GM18858 (cell line): Measurements from ENCODE around the gene COMTD1.

ENCODE experiments used
- ATAC-seq: cut with Tn5 transposase; IDR thresholded peaks from one replicate; pipeline ENCODE4 v1.9.1; 2021; ENCODE audit not compliant: unreplicated experiment

COMTD1 gene

DNA sequence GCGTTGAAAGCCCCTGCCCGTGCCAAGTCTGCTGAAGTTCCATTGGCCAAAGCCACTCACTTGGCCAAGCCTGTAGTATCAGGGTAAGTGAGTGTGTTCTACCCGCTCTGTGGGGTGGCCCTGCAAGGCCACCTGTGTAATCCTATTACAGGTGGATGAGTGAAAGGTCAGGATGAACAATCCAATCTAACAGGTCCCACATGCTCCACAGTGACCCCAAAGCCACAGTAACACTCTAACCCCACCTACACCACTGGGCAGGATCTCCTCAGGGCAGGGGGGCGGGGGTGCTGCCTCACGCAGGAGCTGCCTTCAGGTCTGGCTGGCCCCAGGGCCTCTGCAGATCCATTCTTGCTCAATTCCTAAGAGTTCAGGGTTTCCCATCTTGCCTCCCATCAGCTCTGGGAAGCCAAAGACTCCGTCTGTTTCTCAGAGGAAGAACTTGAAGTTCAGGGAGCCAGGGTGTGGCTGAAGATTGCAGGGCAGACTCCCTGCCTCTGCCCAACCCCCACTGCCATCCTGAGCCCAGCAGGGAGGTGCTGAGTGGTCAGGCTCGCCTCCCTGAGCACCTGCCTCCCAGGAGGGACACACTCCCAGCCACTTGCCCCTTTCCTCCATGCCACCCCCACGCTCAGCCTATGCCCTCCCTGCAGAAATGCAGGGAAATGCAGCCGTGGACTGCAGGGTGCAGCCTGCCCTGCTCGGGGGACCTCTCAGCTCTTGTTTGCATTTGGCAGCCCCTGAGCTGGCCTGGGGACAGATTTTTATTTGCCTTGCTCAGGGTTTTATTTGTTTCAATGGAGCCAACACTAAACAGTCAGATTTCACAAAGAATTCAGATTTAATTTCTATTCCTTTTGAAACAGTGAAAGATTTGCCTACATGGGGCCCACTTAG, 9.8 kb upstream of the COMTD1 start:
- ATAC-seq: no peak

DNA sequence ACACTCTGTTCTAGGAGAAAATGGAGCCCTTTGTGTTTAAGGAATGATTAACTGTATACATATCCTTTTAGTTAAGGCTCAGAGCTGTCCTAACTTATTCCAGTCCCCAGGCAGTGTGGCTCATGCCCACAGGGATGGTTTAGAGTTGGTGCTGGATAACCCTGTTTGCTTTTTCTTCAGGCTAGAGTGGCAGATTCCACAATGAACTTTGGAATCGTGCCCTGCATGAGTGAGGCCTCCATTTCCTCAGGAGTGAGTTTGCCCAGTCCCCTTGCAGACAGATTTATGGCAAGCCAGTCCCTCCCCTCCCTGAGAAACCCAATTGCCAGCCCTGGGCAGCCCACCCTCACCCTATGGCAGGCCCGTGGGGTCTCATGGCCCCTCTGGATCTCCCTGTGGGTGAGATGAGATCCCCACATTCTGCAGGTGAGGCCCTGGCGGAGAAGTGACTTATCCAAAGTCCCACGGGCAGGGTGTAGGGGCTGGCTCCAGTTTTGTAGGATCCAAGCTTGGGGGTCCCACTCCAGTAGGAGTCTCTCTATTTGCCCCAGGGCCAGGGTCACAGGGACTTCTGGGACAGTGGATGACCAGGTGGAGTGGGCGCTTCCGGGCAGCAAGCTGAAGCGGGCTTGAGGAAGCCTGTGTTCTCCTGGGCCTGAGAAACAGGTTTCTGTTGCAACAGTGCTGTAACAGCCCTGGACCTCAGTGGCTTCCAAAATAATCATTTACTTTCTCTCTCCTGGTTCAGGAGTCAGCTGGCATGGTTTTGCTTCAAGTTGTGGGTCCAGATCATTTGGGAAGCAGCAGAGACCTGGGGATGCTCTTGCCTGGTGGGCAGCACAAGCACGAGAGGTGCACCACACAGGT, 9.0 kb upstream of the COMTD1 start:
- ATAC-seq: no peak

DNA sequence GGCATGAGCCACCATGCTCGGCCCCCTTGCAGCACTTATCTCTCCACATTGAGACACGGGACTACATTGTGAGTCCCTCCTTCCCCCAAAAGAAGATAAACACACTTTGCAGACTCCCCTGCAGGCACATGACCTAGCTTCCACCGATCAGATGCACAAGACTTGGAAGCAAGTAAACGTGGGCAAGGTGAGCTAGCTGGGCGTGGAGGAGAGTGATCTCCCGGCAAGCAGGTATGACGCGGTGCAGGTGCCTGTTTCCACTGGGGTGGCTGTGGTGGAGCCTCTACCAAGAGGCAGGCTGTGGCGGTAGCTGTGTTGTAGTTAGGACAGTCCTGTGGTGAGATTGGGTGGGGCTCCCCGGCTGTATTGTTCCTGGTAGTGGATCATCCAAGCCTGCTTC, 7.7 kb upstream of the COMTD1 start:
- ATAC-seq: no peak

DNA sequence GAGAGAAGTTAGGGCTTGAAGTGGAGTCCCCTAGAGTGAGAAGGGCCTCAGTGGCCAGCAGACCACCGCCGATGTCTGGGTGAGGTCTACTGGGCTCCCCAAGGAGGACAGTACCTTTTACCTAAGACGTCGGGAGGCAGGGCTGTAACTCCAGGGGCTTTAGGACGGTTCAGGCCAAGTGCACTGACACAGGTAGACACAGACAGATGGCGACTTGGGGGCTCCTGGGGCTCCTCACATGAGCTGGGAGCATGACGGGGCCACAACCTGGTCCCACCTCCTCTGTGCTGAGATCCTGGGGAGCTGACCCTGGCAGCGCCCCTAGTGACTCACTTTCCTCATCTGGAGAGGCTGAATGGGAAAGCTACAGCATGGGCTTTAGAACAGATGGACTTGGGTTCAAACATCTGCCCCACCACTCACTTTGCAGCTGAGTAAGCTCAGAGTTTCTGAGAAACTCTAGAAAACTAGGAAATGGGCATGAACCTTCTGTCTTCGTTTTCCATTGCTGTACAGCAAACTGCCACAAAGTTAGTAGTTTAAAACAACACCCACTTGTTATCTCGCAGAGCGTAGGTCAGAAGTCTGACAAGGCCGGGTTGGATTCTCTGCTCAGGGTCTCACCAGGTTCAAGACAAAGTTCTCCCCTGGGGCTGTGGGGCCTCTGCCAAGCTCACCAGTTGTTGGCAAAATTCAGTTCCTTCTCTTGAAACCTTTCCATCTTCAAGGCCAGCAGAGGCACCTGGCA, 4.7 kb upstream of the COMTD1 start:
- ATAC-seq: no peak

DNA sequence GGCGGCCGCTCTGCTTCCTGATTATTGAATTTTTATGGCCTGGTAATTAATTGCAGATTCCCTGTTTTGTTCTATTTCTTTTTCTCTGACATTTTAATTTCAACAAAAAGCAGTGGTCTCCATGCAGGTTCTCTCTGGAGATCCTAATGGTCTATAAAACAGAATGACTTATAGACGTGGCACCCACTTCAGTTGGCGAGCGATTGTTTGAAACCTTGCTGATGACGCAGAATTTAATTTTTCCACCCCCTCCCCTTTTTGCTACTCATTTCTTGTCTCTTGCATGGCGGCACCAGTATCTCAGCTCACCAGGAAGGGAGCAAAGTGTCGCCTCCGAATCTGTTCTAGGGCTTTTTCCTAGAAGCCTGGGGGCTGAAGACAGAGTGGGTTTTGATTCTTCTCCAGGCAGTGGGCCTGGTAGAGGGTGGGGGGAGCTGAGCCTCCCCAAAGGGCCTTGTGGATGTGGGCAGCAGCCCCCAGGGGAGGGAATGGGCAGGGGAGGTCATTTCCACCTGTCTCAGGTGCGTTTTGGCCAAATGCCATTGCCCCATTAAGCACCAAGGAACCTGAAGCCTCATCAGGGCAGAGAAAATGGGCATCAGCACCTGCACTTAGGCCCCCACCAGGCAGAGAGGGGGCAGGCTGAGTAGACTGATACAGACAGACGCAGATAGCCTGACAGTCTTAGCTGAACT, 3.5 kb upstream of the COMTD1 start:
- no peak for ATAC-seq

DNA sequence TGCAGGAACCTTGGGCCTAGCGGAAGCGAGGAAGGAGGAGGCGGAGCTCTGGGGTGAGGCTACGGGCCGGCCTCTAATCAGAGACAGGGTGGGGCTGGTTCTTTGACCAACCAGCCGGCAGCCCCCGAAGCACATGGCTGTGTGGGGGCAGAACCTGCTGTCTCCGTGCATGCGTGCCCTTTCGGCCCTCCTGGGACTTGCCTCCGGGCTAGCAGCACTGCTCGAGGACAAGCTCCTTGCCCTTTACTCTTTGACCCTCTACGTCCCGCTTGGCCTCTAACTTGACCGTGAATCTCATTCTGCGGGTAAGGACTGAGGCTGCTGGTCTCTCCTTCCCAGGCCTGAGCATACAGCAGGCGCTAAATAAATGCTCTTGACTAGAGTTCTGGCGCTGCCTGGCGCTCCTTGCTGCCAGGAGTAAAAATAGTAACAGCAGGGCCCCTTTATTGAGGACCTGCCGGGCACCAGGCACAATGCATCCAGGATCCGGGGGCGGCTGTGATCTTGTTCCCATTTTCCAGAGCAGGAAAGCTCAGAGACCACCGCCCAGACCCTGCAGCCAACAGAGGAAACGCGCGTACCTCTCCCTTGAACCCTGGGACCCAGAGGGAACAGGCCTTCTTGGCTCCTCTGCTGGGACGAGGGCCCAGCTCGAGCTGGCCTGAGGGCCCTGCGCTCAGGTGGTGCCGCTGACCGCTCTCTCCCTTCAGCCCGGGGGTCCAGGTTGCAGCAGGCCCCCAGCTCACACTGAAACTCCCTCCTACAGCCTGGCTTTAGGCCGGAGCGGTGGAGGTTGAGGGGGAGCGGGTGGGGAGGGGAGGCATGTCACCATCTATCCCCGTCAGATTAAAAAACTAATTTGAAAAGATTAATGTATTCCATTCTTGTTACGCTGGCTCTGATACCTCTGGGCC, 2.7 kb upstream of the COMTD1 start:
- ATAC-seq: no peak

DNA sequence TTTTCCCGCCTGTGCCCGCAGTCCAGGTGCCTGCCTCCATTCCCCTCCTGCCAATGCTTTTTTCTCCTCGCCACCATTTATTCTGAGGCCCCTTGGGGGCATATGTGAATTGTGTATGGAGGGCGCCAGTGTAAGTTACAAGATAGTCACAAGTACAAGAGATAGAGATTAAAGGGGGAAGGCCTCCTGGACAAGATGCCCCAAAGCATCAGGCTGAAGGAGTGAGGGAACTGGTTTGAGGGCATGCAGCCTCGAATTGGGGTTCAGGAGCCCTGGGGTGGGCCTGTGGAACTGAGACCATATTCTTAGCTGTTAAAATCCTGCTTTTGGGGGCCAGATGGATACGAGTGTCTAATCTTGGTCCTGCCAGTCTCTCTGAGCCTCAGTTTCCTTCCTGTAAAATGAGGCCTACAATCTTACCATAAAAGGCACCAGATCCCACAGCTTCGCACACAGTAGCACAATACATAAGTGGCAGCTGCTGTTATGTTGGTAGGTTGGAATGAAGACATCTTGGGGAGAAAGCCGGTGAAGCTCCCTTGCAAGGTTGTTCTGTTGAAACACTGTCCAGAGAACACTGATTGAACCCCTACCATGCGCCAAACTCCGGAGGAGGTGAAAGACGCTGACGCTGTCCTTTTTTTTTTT, 545 bp upstream of the COMTD1 start:
- no peak for ATAC-seq

DNA sequence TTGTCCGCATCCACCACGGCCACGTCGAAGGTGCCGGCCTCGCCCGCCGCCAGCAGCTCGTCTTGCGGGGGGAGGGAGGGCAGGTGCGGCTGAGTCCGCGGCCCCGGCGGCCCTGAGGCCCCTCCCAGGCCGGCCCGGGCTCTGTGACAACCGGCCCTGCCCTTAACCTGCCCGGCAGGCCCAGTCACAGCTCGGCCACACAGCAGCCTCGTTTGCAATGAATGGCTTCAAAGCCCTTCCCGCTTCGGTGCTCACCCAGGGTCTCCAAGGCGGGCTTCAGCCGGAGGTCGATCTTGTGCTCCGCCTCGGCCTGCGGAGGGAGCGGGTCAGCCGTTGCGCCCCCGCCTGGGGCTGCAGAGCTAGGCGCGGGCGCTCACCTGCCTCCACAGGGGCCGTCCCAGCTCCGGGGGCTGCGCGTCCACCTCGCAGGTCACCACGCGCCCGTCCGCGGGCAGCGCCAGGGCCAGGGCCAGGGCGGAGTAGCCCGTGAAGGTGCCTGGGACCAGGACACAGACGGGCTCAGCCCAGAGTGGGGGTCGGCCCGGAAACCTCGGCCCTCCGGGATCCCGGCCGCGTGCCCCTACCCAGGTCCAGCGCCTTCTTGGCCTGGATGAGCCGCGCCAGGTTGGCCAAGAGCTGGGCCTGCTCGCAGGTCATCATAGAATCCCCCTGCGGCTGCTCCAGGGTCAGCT, 928 bp downstream of the COMTD1 start:
- no peak for ATAC-seq

DNA sequence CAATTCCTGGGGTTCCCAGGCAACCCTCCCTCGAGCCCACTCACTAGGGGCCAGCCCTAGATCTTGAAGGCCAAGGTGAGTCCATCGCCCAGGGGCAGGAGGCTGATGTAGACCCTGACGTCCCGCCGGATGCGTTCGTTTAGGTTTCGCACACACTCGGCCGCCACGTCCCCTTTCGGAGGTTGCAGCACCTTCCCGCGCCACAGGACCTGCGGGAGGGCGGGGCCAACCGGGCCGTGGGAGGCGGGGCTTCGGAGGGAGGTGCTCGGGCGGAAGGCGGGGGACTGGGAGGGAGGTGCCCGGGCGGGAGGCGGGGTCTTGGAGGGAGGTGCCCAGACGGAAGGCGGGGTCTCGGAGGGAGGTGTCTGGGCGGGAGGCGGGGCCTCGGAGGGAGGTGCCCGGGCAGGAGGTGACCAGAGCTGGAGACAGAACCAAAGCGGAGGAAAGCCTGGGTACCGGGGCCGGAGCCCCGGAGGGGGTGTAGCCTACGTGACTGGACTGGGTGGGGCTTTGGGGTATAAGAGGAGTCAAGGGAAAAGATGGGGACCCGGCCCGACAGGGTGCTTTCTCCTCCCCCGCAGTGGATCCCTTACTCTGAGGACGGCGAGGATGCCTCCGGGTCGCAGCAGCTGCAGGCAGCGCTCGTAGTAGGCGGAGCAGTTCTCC, 1.6 kb downstream of the COMTD1 start:
- ATAC-seq: peak; percentile 21

DNA sequence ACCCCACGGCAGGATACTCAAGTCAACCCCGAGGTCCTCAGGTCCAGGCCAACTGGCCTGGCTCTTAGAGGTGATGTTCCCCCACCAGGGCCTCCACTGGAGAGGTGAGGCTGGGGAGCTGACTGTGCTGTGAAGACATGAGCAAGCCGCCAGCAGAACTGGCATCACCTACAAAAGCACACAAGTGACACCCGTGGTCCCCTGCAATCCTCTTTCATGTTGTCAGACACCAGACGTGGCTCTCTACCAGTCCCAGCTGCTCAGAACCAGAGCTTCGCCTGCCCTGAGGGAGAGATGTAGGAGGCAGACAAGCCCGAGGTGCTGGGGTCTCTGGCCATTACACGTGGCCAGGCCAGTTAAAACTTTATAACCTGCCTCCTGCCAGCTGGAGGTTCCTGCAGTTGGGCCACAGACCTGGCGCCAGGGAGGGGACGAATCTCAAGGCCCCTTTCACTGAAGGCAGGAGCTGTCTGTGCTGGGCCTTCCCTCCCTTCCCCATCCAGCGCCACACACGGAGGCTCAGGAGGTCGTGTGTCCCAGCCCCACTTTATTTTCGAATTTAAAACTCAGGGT, 2.2 kb downstream of the COMTD1 start:
- no peak for ATAC-seq

DNA sequence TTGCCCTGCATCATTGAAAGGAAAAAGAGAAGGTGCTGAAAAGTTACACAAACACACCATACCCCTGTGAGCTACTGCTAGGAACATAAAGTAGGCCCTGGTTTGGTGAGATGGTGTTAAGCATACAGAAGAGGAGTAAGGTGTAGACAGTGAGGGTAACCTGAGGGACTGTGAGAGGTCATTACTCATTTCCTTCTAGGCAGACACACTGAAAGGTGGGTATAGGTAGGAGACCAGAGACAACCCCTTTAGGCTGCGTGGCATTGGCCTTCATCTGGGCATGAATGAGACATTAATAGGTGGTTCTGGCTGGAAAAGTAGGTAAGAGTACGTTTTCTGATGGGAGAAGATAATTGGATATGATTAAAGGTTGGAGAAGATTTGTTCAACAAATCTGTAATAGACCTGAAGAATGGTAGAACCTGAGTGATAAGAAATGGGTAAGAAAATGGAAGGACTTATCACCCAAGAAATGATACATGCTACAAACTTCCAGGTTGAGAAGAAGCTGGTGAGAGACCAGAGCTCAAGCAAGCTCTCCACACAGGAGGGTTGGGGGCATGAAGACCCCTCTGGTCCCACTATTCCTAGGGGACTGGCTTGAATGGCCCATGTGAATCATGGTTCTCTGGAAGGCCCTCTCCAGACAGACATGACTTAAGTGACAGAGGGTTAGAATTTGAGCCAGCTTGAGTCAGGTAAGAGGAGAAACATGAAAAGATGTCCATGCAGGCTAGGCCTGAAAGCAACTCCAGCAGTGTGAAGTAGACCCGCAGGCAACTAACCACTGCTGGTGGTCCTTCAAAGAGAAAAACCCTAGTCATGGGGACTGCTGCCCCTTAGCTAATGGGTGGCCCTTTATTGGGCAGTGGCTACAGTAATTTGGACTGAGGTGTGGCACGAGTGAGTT, 3.8 kb downstream of the COMTD1 start:
- no peak for ATAC-seq

DNA sequence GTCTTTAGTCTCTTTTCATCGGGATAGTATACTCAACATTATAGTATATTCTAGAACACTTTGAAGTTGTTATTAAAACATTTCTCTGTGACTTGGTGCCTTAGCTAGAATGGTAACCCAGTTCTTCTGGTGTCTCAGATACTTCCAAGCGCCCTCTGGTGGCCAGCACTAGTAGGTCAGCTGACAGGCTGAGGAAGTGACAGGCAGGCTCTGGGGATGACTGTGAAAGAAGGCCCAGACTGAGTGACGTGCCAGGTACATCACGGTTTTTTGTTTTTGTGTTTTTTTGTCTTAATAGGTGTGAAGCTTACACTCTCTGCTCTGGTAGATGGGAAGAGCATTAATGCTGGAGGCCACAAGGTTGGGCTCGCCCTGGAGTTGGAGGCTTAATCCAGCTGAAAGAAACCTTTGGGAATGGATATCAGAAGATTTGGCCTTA, 5.1 kb downstream of the COMTD1 start:
- ATAC-seq: peak; percentile 47

DNA sequence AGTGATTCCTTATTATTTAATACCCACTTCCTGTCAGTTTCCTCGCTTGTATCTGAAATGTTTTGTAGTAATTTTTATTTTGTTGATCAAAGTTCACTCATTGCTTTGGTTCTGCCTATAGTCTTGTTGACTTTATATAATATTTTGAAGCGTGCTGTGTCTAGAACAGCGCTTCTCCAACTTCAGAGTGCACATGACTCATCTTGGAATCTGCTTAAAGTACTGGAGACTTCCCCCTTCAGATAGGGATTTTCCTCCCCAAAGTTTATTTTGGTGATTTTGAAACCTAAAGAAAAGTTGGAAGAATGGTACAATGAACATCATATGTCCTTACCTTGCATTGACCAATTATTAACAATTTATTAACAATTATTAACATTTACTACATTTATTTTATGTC, 5.8 kb downstream of the COMTD1 start:
- ATAC-seq: no peak

DNA sequence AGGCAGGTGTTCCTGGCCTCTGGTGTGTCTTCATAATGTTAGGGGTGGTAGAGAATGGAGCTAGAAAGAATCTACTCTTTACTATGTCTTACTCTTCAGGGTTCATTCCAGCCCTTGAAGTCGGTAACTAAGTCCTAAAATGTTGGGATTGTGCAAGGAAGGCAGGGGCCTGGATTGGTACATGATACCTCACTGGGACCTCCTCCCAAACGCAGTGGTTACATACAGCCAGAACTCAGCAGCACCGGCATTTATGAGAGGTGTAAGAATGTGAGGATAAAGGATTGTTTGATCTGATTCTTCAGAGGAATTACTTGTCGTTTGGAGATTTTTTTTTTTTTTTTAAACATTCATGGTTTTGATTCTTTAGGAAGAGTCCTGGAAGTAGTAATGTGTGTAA, 6.9 kb downstream of the COMTD1 start:
- ATAC-seq: no peak

DNA sequence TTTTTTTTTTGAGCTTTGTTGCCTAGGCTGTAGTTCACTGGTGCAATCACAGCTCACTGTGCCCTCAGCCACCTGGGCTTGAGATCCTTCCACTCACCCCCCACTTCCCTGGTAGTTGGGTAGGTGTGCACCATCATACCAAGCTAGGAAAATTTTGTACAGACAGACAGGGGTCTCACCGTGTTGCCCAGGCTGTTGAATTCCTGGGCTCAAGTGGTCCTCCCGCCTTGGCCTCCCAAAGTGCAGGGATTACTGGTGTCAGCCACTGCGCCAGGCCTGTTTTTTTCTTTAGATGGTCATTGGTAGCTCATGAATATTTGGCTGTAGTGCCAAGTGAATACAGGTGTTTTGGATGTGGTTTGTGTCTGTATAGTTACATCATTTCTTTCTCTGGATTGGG, 7.5 kb downstream of the COMTD1 start:
- ATAC-seq: no peak

DNA sequence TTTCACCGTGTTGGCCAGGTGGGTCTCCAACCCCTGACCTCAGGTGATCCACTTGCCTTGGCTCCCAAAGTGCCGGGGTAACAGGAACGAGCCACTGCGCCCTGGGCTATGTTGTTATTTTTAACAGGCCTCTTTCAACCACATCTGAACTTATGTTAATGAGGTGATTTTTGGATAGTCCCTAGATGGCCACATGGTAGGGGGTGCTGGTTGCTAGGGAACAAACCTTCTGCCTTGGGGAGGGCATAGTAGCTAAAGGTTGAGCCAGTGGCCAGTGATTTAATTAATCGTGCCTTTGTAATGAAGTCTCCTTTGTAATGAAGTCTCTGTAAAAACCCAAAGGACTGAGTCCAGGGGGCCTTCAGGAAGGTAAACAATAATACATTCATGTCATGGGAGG, 9.1 kb downstream of the COMTD1 start:
- ATAC-seq: no peak

DNA sequence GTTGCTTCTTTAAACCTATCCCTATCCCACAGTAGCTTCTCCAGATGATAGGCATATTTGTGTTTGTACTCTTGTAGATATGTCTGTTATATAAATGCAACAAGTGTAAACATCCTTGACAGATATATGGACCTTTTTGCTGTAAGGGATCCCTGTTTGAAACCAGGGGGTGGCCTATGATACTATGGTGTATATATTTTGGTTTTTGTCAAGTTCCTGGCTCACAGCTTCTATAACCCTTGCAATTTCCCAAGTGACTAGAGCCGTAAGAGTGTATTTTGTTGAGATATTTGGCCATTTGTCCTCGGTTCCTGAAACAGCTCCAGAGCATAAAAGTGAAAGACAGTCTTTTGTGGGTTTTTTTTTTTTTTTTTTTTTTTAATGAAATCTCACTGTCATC, 9.7 kb downstream of the COMTD1 start:
- ATAC-seq: no peak
